IMR-90 (cell line): ENCODE data around the gene RNF123.
"Not testable (repeated sequence)": the region's sequence is repeated elsewhere in the genome, so short reads cannot be mapped to it uniquely, and the experiment has no call there.

Source experiments
- RFX5 ChIP-seq: IDR thresholded peaks from 2 replicates; pipeline ENCODE4 v1.8.0; 2012; ENCODE audit warnings: low read depth, mild to moderate bottlenecking, low read length, moderate library complexity
- TF ChIP-seq, protein P1 (sequence below): conservative IDR thresholded peaks from 2 replicates; pipeline ENCODE4 v1.5.1; 2012; ENCODE audit warnings: mild to moderate bottlenecking, low read depth, low read length, improper control_type of control experiment

DNA sequence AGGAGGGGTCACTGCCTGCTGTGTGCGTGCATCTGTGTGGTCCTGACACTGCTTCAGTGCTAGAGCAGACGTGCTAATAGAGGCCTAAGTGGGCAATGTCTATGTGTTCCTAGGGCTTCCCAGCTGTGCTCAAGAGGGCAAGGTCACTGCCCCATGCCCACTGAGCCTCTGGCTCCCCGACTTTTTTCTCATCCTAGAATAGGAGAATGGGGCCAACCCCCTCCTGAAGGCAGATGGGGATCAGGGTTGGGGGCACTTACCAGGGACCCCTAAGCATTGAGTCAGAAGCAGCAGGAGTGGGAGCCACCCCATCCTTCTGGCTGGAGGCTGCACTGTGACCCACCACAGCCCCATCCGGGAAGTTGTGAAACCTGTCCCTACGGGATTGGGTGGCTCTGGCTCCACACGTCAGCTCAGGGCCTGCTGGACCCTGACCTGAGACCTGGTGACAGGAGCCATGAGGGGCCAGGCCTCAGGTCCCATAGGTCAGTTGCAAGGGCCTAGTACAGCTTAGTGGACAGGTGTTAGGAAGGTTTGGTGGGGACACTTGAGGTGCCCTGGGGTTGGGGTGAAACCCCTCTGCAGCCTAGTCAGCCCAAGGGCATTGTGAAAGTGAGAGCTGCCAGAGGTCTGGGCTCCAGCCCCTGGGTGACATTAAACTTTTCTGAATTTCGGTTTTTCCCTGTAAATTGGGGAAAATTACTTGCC lies 865 bp upstream of the RNF123 start:
- not testable (repeated sequence) for TF ChIP-seq RFX5
- TF ChIP-seq, protein P1, sequence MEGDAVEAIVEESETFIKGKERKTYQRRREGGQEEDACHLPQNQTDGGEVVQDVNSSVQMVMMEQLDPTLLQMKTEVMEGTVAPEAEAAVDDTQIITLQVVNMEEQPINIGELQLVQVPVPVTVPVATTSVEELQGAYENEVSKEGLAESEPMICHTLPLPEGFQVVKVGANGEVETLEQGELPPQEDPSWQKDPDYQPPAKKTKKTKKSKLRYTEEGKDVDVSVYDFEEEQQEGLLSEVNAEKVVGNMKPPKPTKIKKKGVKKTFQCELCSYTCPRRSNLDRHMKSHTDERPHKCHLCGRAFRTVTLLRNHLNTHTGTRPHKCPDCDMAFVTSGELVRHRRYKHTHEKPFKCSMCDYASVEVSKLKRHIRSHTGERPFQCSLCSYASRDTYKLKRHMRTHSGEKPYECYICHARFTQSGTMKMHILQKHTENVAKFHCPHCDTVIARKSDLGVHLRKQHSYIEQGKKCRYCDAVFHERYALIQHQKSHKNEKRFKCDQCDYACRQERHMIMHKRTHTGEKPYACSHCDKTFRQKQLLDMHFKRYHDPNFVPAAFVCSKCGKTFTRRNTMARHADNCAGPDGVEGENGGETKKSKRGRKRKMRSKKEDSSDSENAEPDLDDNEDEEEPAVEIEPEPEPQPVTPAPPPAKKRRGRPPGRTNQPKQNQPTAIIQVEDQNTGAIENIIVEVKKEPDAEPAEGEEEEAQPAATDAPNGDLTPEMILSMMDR = not testable (repeated sequence)
